Tibial nerve (tissue), 4 donors: Measurements from ENCODE around the gene FAM219B.

Source experiments
- CTCF ChIP-seq, 5 experiments: fragments of 200-600 bp in 3 of 5; fragments of 450-650 bp in 2 of 5; sonication (generic) in 3 of 5; IDR thresholded peaks; one replicate each; pipeline ENCODE4 v1.5.1; 2016 to 2019; ENCODE audit warnings: antibody characterized with exemption in 5 of 5, mild to moderate bottlenecking in 3 of 5, moderate library complexity in 2 of 5
- EP300 ChIP-seq, 2 donors: sonication (generic); formaldehyde crosslinking; IDR thresholded peaks; one replicate each; pipeline ENCODE4 v1.6.1; 2017; ENCODE audit warnings: antibody characterized with exemption in 2 of 2, mild to moderate bottlenecking in 1 of 2
- POLR2A ChIP-seq, 2 donors: fragments of 450-650 bp; IDR thresholded peaks; one replicate each; pipeline ENCODE4 v1.6.1; 2017; ENCODE audit warnings: antibody characterized with exemption in 2 of 2, mild to moderate bottlenecking in 2 of 2, moderate library complexity in 2 of 2

DNA sequence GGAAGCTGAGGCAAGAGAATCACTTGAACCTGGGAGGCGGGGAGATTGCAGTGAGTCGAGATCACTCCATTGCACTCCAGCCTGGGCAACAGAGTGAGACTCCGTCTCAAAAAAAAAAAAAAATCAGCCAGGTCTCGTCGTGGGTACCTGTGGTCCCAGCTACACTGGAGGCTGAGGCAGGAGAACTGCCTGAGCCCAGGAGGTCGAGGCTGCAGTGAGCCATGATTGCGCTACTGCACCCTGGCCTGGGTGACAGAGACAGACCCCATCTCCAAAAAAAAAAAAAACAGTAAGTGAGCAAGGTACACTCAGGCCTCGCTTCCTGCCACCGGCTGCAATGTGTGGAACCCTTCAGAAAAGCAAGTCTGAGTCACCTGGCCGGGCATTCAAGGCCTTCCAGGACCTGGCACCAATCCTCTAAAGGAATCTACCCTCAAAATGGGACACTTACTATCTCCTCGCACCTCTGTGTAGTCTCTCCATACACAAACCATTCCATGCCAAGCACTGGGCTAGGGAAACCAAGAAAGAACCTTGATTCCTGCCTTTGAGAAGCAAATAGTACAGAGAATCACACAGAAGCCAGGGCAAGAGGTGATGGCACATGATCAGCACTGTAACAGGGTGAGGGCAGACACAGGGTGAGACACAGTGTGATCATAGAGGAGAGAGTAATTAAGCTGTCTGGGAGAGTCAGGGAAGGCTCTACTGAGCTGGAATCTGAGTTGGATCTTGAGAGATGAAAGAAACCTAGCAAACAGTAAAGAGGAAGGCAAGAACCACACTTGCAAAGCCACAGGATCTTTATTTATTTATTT, 43.2 kb downstream of the FAM219B start:
- TF ChIP-seq CTCF (IDR thresholded peaks at IDR 0.05) (no peak), POLR2A (IDR thresholded peaks at IDR 0.05) (no peak), EP300 (IDR thresholded peaks at IDR 0.05) (no peak)
